SK-N-SH (cell line): ENCODE data around the gene BCL6B.

Experiments used
- CHD2 ChIP-seq: fragments of 150-350 bp; IDR thresholded peaks from 2 replicates; pipeline ENCODE4 v1.6.1; 2018; ENCODE audit warnings: low read length; ENCODE audit not compliant: partially characterized antibody
- CTCF ChIP-seq: fragments of 200-600 bp; sonication (generic); IDR thresholded peaks from 2 replicates; pipeline ENCODE4 v1.6.1; 2017; ENCODE audit warnings: antibody characterized with exemption, mild to moderate bottlenecking, moderate library complexity
- EZH2phosphoT487 ChIP-seq: fragments of 200-600 bp; sonication (generic); IDR thresholded peaks from 2 replicates; pipeline ENCODE4 v1.6.1; 2017; ENCODE audit warnings: low read depth, mixed run types, mild to moderate bottlenecking, antibody characterized with exemption, moderate library complexity, borderline replicate concordance
- FOSL2 ChIP-seq: IDR thresholded peaks from 2 replicates; pipeline ENCODE4 v1.4.0; 2012; ENCODE audit warnings: low read depth, mild to moderate bottlenecking, moderate library complexity, borderline replicate concordance
- FOXM1 ChIP-seq: IDR thresholded peaks from 2 replicates; pipeline ENCODE4 v1.4.0; 2012; ENCODE audit warnings: low read depth, mild to moderate bottlenecking
- POLR2AphosphoS5 ChIP-seq: IDR thresholded peaks from 2 replicates; pipeline ENCODE4 v1.6.1; 2012; ENCODE audit warnings: low read depth, low read length
- RAD21 ChIP-seq: IDR thresholded peaks from 2 replicates; pipeline ENCODE4 v1.6.1; 2012; ENCODE audit warnings: mild to moderate bottlenecking, low read length
- REST ChIP-seq: IDR thresholded peaks from 2 replicates; pipeline ENCODE4 v1.6.1; 2012; ENCODE audit warnings: mild to moderate bottlenecking, low read depth, low read length, moderate library complexity
- TCF12 ChIP-seq: IDR thresholded peaks from 2 replicates; pipeline ENCODE4 v1.4.0; 2012

GRCh38 chr17:7067198-7067597, 44.3 kb downstream of the BCL6B start:
- TF ChIP-seq CTCF (no peak), REST (no peak), CHD2 (no peak), TCF12 (no peak), RAD21 (no peak), FOXM1 (no peak), EZH2phosphoT487 (no peak), POLR2AphosphoS5 (no peak), FOSL2 (no peak)
